SK-N-MC (cell line): Measurements from ENCODE around the gene P2RY14.

ENCODE experiments used
- EZH2 ChIP-seq: fragments of 200-600 bp; sonication (generic); IDR thresholded peaks from one replicate; pipeline ENCODE4 v1.6.1; 2017; ENCODE audit warnings: antibody characterized with exemption
- FOXP2 ChIP-seq: optimal IDR thresholded peaks from 2 replicates; pipeline ENCODE3; 2011; ENCODE audit warnings: mild to moderate bottlenecking, moderate library complexity; ENCODE audit not compliant: insufficient read depth; ENCODE audit errors: extremely low read length, control extremely low read depth
- POLR2AphosphoS5 ChIP-seq: IDR thresholded peaks from 2 replicates; pipeline ENCODE4 v1.6.1; 2012; ENCODE audit warnings: mild to moderate bottlenecking, low read depth, low read length, borderline replicate concordance

- TF ChIP-seq POLR2AphosphoS5 = no peak
- no peak for TF ChIP-seq EZH2
- no peak for TF ChIP-seq FOXP2
Observed at GRCh38 chr3:151307583-151308488, 29.5 kb upstream of the P2RY14 start.
